NCI-H2196 (cell line): ENCODE measurements around the gene ARHGAP40.
"Not testable (repeated sequence)": the region's sequence is repeated elsewhere in the genome, so short reads cannot be mapped to it uniquely, and the experiment has no call there.

Experiments
- DNase-seq: peaks from one replicate; lab custom pipeline; 2025; ENCODE audit not compliant: unreplicated experiment; lab: John Stamatoyannopoulos, UW

ARHGAP40 gene

DNA sequence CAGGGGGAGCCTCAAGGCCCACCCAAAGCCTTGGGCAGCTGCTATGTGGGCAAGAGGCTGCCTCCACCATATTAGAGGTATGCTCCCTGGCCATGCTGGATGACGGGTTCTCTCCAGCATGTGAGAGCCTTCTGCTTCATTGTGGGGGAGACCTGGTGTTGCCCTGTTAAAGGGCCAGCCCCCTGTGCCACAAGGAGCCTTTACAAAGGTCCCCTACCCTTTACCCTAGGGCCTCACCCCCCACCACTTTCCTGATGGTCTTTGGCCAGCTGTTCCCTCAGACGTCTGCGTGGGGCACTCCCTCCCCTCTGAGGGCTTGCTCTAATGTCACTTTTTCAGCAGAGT is 15.5 kb upstream of the ARHGAP40 start:
- no peak for DNase-seq

DNA sequence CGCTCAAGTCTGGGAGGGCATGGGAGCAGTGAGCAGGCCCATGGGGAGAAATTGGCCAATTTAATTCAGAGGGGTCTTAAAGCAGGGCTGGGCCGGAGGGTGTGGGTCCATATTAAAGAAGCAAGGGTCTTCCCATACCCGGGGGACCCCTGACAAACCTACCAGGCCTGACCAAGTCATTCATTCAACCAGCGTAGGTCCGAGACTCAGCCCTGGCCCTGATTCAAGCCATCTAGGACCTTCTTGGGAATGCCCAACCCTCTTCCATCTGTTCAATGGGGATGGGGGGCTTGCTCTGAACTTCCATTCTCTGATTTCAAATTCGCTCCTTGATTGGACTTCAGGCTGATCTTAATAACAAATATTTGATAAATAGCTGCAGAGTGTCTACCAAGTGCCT is 13.3 kb upstream of the ARHGAP40 start:
- DNase-seq, result no peak

DNA sequence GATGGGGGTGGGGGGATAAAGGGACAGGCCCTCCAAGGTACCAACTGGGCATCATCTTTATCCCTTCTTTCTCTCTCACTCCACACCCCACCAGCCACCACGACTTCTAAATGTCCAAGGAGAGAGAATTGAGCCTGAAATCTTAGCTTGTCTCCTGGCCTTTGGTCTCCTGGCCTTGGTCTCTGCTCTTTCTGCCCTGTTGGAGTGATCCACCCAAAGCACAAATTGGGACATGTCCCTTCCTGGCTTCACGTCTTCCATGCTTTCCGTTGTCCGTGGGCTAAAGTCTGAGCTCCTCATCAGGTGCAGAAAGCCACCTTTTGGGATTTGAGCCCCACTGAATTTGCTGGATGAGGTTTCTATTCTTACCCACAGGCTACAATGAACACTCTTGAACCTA is 12.3 kb upstream of the ARHGAP40 start:
- no peak for DNase-seq

DNA sequence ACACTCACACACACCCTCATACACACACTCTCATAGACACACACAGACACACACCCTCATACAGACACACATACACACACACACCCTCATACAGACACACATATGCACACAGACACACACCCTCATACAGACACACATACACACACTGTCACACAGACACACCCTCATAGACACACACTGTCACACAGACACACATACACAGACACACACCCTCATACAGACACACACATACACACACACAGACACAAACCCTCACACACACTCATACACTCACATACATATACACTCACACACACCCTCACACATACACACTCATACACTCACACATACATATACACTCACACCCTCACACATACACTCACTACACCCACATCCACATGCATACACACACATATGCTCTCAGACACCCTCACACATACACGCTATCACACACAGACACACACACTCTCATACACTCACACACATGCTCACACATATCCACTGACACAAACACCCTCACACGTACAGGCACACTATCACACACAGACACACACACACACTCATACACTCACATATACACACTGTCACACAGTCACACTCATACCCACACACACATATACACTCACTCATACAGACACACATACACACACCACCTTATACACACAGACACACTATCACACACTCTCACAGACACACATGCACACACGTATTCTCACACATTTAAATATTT is 11.5 kb upstream of the ARHGAP40 start:
- DNase-seq, result no peak

DNA sequence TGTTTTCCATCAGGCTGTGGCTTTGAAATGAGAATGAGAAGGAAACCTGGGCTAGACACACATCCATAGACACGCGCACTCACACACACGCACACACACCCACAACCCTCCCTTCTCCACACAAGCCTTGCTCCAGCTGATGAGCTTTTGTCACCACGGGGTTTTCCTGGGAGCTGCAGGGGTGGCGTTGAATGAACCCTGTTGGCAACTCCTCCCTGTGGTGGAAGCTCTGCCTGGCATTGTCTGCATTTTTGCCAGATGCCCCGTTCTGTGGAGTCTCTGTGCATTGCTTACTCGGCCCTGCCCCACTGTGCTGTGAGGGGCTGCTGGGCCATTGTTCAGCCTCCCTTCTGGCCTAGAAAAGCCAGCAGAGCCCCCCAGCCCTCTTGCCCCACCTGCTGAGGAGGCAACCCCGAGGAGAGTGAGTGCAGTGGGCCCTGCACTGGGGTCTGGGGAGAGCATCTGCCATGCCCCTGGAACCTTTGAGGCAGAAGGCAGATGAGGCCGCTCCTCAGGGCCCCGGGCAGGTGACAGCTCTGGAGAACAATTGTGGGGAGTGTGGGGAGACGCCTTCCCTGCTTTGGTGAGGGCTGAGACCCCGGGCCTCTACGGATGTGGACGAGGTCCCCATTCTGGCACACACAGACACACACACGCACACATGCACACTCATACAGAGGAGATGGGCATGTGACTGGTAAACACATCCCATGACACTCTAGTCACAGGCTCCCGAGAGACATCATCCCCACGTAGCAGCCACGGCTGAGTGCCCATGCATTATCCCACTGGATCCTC is 10.7 kb upstream of the ARHGAP40 start:
- no peak for DNase-seq

DNA sequence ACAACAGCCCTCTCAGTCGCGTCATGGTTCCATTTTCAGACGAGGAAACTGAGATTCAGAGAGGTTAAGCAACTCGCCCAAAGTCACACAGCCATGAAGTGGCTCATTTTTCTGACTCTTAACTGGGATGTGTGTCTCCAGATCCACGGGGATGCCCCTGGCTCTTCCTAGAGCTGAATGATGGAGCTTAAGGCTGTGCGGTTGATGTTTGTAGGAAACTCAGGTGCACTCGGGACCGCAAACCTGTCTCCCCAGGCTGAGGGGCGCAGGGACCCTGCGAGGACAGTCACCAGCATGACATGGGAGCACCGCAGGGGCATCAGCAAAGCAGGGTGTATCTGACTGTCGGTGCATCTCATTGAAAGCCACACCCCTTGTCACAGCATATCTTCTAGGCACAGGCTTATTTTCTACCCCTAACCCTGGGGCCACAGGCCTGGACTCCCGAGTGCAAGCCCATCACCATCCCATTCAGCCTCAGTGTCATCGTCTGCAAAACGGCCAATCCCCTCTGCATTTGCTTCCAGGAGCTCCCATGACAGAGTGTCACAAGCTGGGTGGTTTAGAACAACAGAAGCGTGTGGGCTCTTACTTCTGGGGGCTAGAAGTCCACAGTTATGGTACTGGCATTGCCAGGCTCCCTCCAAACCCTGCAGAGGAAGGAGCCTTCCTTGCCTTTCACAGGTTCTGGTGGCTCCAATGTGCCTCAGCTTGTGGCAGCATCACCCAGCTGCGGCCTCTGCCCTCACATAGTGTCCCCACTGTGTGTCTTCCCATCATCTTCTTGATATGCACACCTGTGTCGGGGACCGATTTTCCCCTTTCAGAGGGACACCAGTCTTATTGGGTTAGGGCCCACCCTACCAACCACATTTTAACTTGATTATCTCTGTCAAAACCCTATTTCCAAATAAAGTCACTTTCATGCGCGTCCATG is 9.9 kb upstream of the ARHGAP40 start:
- no peak for DNase-seq

DNA sequence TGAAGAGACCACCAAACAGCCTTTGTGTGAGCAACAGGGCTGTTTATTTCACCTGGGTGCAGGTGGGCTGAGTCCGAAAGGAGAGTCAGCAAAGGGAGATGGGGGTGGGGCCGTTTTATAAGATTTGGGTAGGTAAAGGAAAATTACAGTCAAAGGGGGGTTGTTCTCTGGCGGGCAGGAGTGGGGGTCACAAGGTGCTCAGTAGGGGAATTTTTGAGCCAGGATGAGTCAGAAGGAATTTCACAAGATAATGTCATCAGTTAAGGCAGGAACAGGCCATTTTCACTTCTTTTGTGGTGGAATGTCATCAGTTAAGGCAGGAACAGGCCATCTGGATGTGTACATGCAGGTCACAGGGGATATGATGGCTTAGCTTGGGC is 9.2 kb upstream of the ARHGAP40 start:
- DNase-seq, result not testable (repeated sequence)

DNA sequence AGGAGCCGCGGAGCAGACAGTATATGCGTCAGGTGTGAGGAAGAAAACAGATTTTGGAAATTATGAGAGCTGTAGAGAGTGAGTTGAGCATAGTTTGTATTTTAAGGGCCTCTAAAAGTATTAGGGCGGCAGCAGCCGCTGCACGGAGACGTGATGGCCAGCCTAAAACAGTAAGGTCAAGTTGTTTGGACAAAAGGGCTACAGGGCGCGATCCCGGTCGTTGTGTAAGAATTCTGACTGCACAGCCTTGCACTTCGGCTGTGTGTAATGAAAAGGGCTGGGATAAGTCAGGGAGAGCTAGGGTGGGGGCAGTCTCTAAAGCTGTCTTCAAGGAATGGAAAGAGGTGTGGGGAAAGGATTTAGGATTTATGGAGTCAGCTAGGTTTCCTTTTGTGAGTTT is 7.3 kb upstream of the ARHGAP40 start:
- not testable (repeated sequence) for DNase-seq

DNA sequence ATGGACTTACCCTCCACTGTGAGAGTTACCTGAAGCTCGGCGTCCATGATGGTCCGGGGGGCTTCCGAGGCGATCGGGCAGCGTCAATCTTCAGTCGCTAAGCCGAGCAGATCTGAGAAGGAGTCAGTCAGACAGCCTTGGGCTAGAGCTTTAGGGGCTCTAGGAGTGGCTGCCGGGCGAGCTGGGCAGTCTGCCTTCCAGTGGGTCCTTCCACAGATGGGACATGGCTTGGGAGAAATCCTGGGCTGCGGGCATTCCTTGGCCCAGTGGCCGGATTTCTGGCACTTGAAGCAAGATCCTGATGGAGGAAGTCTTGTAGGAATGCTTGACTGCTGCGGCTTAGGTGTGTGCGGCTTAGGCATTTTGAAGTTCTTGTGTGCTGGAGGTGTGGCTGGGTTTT is 5.7 kb upstream of the ARHGAP40 start:
- not testable (repeated sequence) for DNase-seq

DNA sequence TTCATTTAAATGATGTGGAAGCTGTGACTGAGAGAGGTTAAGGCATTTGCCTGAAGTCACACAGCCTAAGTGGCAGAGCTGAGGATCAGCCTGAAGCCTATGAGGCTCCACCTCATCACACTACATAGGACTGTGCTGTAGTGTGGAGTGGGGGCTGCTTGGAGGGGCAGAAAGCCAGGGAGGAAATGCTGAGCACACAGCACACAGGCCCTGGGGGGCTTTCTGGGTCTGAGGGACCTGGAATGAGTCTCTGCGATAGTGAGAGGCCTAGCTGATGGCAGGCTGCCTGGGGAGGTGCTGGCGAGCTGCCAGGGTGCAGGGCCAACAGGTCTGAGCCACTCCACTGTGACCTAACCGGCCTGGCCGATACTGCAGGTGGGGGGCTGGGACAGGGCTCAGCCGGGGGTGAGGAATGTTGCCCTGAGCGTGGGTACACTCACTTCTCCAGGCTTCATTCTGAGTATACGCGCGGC is 2.2 kb upstream of the ARHGAP40 start:
- peak; percentile 67 for DNase-seq

DNA sequence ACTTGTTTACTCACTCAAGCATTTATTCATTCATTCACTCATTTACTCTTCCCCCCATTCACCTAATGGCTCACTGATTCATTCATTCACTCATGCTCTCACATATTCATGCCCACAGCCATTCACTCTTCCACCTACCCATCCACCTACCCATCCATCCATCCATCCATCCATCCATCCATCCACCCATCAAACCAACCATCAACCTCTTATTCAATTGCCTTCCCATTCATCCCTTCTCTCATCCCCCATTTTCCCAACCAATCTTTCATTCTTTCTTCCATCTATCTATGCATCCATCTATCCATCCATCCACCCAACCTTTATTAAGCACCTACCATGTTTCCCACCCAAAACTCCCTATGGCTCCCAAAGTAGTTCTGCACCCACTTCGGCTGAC is 1.6 kb upstream of the ARHGAP40 start:
- no peak for DNase-seq

DNA sequence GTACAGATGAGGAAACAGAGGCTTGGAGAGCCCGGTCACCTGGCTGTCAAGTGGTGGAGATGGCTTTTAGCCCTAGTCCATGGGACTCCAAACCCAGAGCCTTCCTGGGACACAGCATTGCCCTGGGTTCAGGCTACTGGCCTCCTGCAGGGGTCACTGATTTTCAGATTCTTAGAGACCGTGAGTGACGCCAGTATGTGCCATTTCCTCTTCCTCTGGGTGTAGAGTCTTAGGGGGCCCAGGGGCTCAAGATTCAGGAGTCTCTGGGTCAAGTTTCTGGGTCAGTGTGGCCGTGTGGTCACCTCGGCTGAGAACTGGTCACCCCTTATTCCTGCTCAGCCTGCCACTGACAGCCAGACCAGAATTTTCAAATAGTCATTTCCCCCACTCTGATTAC is 574 bp downstream of the ARHGAP40 start:
- DNase-seq, result no peak

DNA sequence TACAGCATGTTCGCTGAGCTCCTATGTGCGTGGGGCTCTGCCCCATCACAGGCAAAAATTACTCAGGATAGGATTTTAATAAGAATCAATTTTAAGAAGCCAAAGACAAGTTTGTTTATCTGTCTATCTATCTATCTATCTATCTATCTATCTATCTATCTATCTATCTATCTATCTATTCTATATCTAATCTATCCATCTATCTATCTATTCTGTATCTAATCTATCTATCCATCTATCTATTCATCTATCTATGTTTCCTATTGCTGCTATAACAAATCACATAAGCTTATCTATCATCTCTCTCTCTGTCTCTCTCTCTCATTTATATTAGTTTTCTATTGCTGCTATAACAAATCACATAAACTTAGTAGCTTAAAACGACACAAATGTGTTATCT is 1.7 kb downstream of the ARHGAP40 start:
- DNase-seq, result no peak

DNA sequence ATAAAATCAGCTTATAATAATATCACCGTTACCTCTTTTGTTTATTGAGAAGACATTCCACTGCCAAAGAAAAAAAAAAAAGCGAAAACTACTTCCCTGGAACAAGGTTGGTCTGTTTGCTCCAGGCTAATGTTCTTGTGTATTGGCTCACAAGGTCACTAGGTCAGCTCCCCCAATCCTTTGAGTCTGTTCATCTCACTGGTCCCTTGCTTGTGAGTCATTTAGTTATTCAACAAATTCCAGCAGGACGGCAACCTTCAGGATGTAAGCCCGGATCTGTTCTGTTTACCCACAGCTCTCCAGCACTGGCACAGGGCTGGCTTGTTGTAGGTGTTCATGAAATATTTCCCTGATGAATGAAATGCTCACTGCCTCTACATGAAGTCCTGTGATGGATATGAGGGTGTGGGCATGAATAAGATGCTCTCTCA is 3.3 kb downstream of the ARHGAP40 start:
- DNase-seq, result no peak

DNA sequence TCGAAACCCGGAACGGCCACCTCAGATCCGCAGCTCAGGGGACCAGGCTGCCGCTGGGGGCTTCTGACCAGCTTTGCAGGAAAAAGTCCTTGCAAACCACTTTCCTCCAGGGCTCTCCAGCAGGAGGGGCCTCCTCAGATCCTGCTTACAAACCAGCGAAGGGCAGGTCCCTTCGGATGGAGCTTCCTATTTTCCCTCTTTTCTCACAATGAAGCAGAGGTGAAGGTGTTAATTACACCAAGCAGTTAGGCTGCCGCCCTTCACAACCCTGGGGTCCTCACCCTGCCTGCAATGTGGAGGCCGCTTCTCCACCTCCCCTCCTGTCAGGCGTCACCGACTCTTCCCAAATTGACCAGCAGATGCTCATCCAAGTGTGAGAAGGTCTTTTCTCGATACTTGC is 5.7 kb downstream of the ARHGAP40 start:
- no peak for DNase-seq

DNA sequence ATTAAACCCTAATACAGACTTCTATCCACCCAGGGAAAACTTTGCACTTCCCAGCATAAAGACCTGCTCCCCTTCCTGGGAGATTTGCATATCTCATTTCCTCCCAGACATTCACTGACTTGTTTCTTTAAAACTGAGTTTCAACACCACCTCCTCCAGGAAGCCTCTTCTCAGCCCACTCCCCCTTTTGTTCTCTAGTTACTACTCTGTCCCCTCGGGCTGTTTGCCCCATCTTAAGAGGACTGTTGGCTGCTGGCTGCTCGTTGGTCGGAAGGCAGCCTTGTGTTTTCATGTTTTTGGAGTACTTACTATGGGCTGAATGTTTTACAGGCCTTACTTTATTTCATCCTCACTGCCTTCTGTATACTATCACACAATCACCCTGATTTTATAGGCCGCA is 6.6 kb downstream of the ARHGAP40 start:
- DNase-seq, result no peak

DNA sequence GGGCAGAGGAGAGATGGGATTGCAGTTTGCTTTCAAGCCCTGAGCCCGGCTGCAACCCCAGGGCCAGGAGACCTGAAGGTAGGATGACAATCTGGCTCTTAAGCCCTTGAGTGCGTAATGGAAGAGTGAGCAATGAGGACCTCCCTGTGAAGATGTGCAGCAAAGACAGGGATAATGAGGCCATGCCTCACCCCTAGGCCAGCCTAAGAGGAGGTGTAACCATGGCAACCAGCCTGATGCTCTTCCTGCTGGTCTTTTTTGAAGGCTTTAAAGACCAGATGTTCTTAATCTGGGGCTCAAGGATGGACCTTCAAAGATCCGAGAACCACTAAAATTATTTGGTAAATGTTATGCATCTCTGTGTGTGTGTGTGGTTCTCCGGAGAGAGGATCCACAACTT is 8.2 kb downstream of the ARHGAP40 start:
- no peak for DNase-seq

DNA sequence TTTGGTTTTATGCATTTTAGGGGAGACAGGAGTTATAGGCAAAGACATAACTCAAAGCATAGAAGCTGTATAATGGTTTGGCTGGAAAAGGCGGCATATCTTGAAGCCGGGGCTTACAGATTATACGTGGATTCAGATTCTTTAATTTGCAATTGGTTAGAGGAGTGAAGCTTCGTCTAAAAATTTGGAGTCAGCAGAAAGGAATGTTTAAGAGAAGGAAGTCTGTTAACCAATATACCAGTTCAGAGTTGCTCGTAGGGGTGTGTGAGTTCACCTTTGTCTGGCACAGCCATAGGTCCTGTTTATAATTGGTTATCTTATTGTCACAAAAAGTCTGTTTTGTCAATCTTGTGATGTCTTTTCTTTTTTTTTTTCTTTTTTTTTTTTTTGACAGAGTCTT is 8.9 kb downstream of the ARHGAP40 start:
- DNase-seq, result no peak

DNA sequence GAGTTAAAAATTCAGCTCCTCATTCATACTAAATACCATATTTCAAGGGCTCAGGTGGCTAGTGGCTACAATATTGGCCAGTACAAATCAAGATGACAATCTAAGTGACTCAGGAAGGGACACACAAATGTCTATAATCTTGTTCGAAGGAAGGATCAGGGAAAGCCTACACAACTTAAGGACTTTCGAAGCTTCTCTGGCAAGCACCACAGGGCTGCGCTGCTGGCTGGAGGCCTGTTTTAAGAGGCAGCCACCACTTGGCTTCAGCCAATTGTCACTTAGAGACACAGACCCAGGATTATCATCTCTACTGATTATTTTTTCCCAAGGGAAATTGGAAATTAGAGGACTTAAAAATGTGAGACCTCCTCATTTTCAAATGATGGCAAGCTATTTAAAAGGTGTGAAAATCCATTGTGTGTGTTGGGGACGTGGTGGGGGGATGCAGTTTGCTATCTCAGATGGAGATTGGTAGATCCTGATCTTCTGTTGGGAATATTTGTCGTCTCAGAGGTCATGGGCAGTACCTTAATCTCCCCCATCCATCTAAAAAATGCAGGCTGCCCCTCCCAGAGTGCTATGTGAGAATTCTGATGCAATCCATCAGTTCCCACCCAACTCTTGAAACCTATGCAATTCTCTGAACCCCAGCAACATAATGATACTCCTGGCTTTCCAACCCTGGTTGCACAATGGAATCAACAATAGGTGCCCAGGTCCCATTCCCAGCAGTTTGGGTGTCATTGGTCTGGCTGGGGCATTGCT is 11.3 kb downstream of the ARHGAP40 start:
- no peak for DNase-seq

DNA sequence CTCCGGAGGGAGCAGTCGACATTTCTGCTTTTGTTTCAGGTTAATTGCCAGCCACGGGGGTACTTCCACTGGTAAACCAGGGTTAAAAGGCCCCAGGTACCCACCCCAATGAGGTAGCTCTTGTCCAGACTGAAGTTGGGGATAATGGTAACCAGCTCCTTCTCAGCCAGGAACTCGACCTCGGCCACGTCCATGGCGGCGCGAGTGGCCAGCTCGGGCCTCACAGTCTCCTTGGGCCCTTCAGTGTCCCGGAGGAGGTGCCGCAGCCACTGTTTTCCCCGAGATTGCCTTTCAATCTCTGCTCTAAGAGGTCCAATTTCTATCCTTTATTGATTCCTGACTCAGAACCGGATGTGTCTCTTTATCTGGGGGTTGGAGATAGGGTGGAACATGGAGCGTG is 13.7 kb downstream of the ARHGAP40 start:
- no peak for DNase-seq

DNA sequence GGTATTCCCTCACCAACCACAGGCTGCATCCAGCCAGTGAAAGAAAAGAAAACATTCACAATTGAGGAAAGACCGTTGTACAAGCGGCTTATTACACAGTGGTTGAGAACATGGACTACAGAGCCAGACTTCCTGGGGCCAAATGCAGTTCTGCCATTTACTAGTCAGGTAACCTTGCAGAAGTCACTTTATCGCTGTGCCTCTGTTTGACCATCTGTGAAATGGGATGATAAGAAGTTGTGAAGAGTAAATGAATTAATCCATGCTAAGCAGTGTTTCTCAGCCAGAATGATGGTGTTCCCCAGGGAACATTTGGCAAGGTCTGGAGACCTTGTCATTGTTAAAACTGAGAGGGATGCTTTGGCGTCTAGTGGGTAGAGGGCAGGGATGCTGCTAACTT is 14.8 kb downstream of the ARHGAP40 start:
- no peak for DNase-seq
